Karpas-422 (cell line): Measurements from ENCODE around the gene LPP. TPM values are rescaled to one million over a fixed set of nuclear protein-coding genes. Genes with fewer than 3 reads are reported as not detected.

Experiments used
- DNase-seq: peaks from one replicate; pipeline ENCODE4 v3.0.0-alpha.2; 2015
- H2AFZ ChIP-seq: fragments of 200-600 bp; sonication (generic); 2 replicates; pipeline ENCODE4 v1.6.1; 2014; ENCODE audit warnings: antibody characterized with exemption, low read length, mixed read lengths
- H3K27ac ChIP-seq: fragments of 200-600 bp; sonication (generic); 2 replicates; pipeline ENCODE4 v1.5.1; 2014; ENCODE audit warnings: mild to moderate bottlenecking, low read length, moderate library complexity
- H3K27me3 ChIP-seq: fragments of 200-600 bp; sonication (generic); 2 replicates; pipeline ENCODE4 v1.6.1; 2014; ENCODE audit warnings: low read length, mixed read lengths
- H3K36me3 ChIP-seq: fragments of 200-600 bp; sonication (generic); 2 replicates; pipeline ENCODE4 v1.6.1; 2014; ENCODE audit warnings: low read length, mixed read lengths; ENCODE audit not compliant: insufficient read depth
- H3K4me1 ChIP-seq: fragments of 200-600 bp; sonication (generic); 2 replicates; pipeline ENCODE4 v1.6.1; 2014; ENCODE audit warnings: mild to moderate bottlenecking, low read length, mixed read lengths
- H3K4me2 ChIP-seq: fragments of 200-600 bp; sonication (generic); 2 replicates; pipeline ENCODE4 v1.6.1; 2014; ENCODE audit warnings: low read length, low read depth, mild to moderate bottlenecking; ENCODE audit not compliant: poor library complexity, severe bottlenecking
- H3K4me3 ChIP-seq: fragments of 200-600 bp; sonication (generic); 2 replicates; pipeline ENCODE4 v1.5.1; 2014; ENCODE audit warnings: mild to moderate bottlenecking, antibody characterized with exemption, low read length, mixed read lengths
- H3K79me2 ChIP-seq: fragments of 200-600 bp; sonication (generic); 2 replicates; pipeline ENCODE4 v1.6.1; 2014; ENCODE audit warnings: mild to moderate bottlenecking, low read length, mixed read lengths
- H3K9ac ChIP-seq: fragments of 200-600 bp; sonication (generic); 2 replicates; pipeline ENCODE4 v1.6.0; 2014; ENCODE audit warnings: low read length
- H3K9me2 ChIP-seq: fragments of 200-600 bp; sonication (generic), shearing (Covaris generic); replicated peaks from 2 replicates; pipeline ENCODE4 v1.6.0; 2014; ENCODE audit warnings: mild to moderate bottlenecking, low read length, moderate library complexity; ENCODE audit not compliant: insufficient read depth
- H3K9me3 ChIP-seq: fragments of 300-700, 200-600 bp; sonication (generic); 2 replicates; pipeline ENCODE4 v1.6.1; 2014; ENCODE audit warnings: low read length, mixed read lengths
- H4K20me1 ChIP-seq: fragments of 200-600 bp; sonication (generic); 2 replicates; pipeline ENCODE4 v1.6.1; 2014; ENCODE audit warnings: mild to moderate bottlenecking, antibody characterized with exemption, low read length, low read depth; ENCODE audit not compliant: insufficient read depth
- total RNA-seq: library from RNA; depleted of rRNA; stranded (reverse); fragments of >200 nt; shearing (Covaris generic); gene quantifications from 2 replicates; pipeline ENCODE4 v1.2.3, GENCODE V29; 2014; ENCODE audit warnings: low replicate concordance

LPP gene
- total RNA-seq, 1 experiment from 2014 or later = 88.5 TPM

GRCh38 chr3:188553569-188553968 lies 399.6 kb downstream of the LPP start:
- no peak overlapping the region for H3K27ac ChIP-seq
- H3K27me3 ChIP-seq = no peaks in the 10 kb centered on the region
- no peak overlapping the region for H2AFZ ChIP-seq
- no peaks in the 10 kb centered on the region for H4K20me1 ChIP-seq
- H3K4me1 ChIP-seq = no peaks in the 10 kb centered on the region
- no peak overlapping the region for H3K4me3 ChIP-seq
- H3K9me3 ChIP-seq = no peaks in the 10 kb centered on the region
- H3K9me2 ChIP-seq = no peaks in the 10 kb centered on the region
- H3K9ac ChIP-seq = no peak overlapping the region
- no peaks in the 10 kb centered on the region for H3K79me2 ChIP-seq
- H3K4me2 ChIP-seq = no peak overlapping the region
- no peaks in the 10 kb centered on the region for H3K36me3 ChIP-seq
- no peak for DNase-seq

- H3K4me2 ChIP-seq = no peak overlapping the region
- H3K4me1 ChIP-seq = no peaks in the 10 kb centered on the region
- H3K9me3 ChIP-seq = no peaks in the 10 kb centered on the region
- no peaks in the 10 kb centered on the region for H3K9me2 ChIP-seq
- H4K20me1 ChIP-seq = no peaks in the 10 kb centered on the region
- H3K27me3 ChIP-seq = no peaks in the 10 kb centered on the region
- H2AFZ ChIP-seq = no peak overlapping the region
- DNase-seq = no peak
- no peak overlapping the region for H3K27ac ChIP-seq
- no peak overlapping the region for H3K4me3 ChIP-seq
- H3K9ac ChIP-seq = no peak overlapping the region
- H3K79me2 ChIP-seq = no peaks in the 10 kb centered on the region
- no peaks in the 10 kb centered on the region for H3K36me3 ChIP-seq
Measured at GRCh38 chr3:188554404-188554803, 400.4 kb downstream of the LPP start.

- Histone ChIP-seq H4K20me1 (no peaks in the 10 kb centered on the region), H3K4me3 (no peak overlapping the region), H3K9me3 (no peaks in the 10 kb centered on the region), H3K4me2 (no peak overlapping the region), H3K9ac (no peak overlapping the region), H3K4me1 (no peaks in the 10 kb centered on the region), H3K27me3 (no peaks in the 10 kb centered on the region), H2AFZ (no peak overlapping the region), H3K79me2 (no peaks in the 10 kb centered on the region), H3K27ac (no peak overlapping the region), H3K36me3 (no peaks in the 10 kb centered on the region), H3K9me2 (no peaks in the 10 kb centered on the region)
- no peak for DNase-seq
Measured at GRCh38 chr3:188557235-188557634, 403.3 kb downstream of the LPP start.

- Histone ChIP-seq H3K9ac (no peak overlapping the region), H3K27me3 (no peaks in the 10 kb centered on the region), H4K20me1 (no peaks in the 10 kb centered on the region), H3K9me3 (no peaks in the 10 kb centered on the region), H3K27ac (no peak overlapping the region), H3K9me2 (no peaks in the 10 kb centered on the region), H3K79me2 (no peaks in the 10 kb centered on the region), H2AFZ (no peak overlapping the region), H3K4me1 (no peaks in the 10 kb centered on the region), H3K4me2 (no peak overlapping the region), H3K4me3 (no peak overlapping the region), H3K36me3 (no peaks in the 10 kb centered on the region)
- DNase-seq = no peak
Measured at GRCh38 chr3:188558343-188559071, 404.6 kb downstream of the LPP start.

- no peak overlapping the region for H3K27ac ChIP-seq
- H3K9me3 ChIP-seq = no peaks in the 10 kb centered on the region
- no peak overlapping the region for H2AFZ ChIP-seq
- H3K4me2 ChIP-seq = no peak overlapping the region
- H3K9me2 ChIP-seq = no peaks in the 10 kb centered on the region
- DNase-seq = no peak
- no peak overlapping the region for H3K4me3 ChIP-seq
- H3K4me1 ChIP-seq = no peaks in the 10 kb centered on the region
- no peaks in the 10 kb centered on the region for H3K36me3 ChIP-seq
- no peaks in the 10 kb centered on the region for H4K20me1 ChIP-seq
- H3K27me3 ChIP-seq = no peaks in the 10 kb centered on the region
- no peaks in the 10 kb centered on the region for H3K79me2 ChIP-seq
- H3K9ac ChIP-seq = no peak overlapping the region
Measured at GRCh38 chr3:188559072-188559429, 405.1 kb downstream of the LPP start.

GRCh38 chr3:188559856-188560255 lies 405.9 kb downstream of the LPP start:
- no peaks in the 10 kb centered on the region for H3K4me1 ChIP-seq
- no peak overlapping the region for H3K9ac ChIP-seq
- no peaks in the 10 kb centered on the region for H3K27me3 ChIP-seq
- no peak for DNase-seq
- no peaks in the 10 kb centered on the region for H4K20me1 ChIP-seq
- H3K9me2 ChIP-seq = no peaks in the 10 kb centered on the region
- H3K4me3 ChIP-seq = no peak overlapping the region
- no peak overlapping the region for H2AFZ ChIP-seq
- no peak overlapping the region for H3K27ac ChIP-seq
- H3K4me2 ChIP-seq = no peak overlapping the region
- no peaks in the 10 kb centered on the region for H3K36me3 ChIP-seq
- no peaks in the 10 kb centered on the region for H3K9me3 ChIP-seq
- H3K79me2 ChIP-seq = no peaks in the 10 kb centered on the region

GRCh38 chr3:188562144-188562543 lies 408.2 kb downstream of the LPP start:
- H3K4me1 ChIP-seq = no peaks in the 10 kb centered on the region
- no peak overlapping the region for H2AFZ ChIP-seq
- H3K27ac ChIP-seq = no peak overlapping the region
- no peak for DNase-seq
- H3K4me2 ChIP-seq = no peak overlapping the region
- no peak overlapping the region for H3K9ac ChIP-seq
- H3K9me3 ChIP-seq = no peaks in the 10 kb centered on the region
- H3K4me3 ChIP-seq = no peak overlapping the region
- no peaks in the 10 kb centered on the region for H3K27me3 ChIP-seq
- H3K9me2 ChIP-seq = no peaks in the 10 kb centered on the region
- no peaks in the 10 kb centered on the region for H3K36me3 ChIP-seq
- H3K79me2 ChIP-seq = no peaks in the 10 kb centered on the region
- no peaks in the 10 kb centered on the region for H4K20me1 ChIP-seq

GRCh38 chr3:188567478-188568195 lies 413.7 kb downstream of the LPP start:
- Histone ChIP-seq H3K4me3 (no peak overlapping the region), H3K27me3 (no peaks in the 10 kb centered on the region), H4K20me1 (no peaks in the 10 kb centered on the region), H3K9ac (no peak overlapping the region), H3K4me1 (peaks cover 2% of the 10 kb centered on the region), H3K9me2 (no peaks in the 10 kb centered on the region), H3K9me3 (no peaks in the 10 kb centered on the region), H3K36me3 (no peaks in the 10 kb centered on the region), H3K27ac (no peak overlapping the region), H3K79me2 (no peaks in the 10 kb centered on the region), H2AFZ (no peak overlapping the region), H3K4me2 (no peak overlapping the region)
- no peak for DNase-seq
